K562 (cell line): ENCODE results near the gene RAB5A. TPM values are rescaled to one million over a fixed set of nuclear protein-coding genes. Genes with fewer than 3 reads are reported as not detected.
"Not testable (repeated sequence)": the region's sequence is repeated elsewhere in the genome, so short reads cannot be mapped to it uniquely, and the experiment has no call there.

Source experiments
- ATAC-seq: fragments of 200-7000 bp; cut with Tn5 transposase; 3 replicates; pipeline ENCODE4 v1.9.1; 2020; ENCODE audit warnings: moderate library complexity
- BruUV-seq: library from RNA; stranded (reverse); fragments of 400-500 nt; replicated peaks from 2 replicates; lab custom pipeline; 2021; lab: Mats Ljungman, UMichigan
- CTCF ChIA-PET: fragments of 300-600 bp; formaldehyde crosslinking; extraction: SDS; loops from one replicate; lab custom pipeline; 2021; ENCODE audit warnings: low intra/inter-chr PET ratio; lab: Yijun Ruan, JAX
- POLR2A ChIA-PET: fragments of 300-600, 350-650 bp; sonication (Branson Sonifier 250); formaldehyde crosslinking; extraction: SDS; loops from one replicate; lab custom pipeline; 2021; ENCODE audit warnings: antibody characterized with exemption, inconsistent platforms; lab: Yijun Ruan, JAX
- DNase-seq, 4 experiments: peaks; one replicate each; pipeline versions ENCODE4 v3.0.0 to v3.0.0-alpha.2; 2011 to 2018; ENCODE audit warnings: low spot score in 3 of 4, mixed read lengths in 3 of 4; ENCODE audit errors: extremely low read depth in 1 of 4
- FAIRE-seq: peaks from 2 replicates; lab custom pipeline; 2011; peaks lifted over from hg19 to GRCh38; lab: Jason Lieb, UNC
- H2AFZ ChIP-seq: 2 replicates; pipeline ENCODE4 v1.6.0; 2011; ENCODE audit warnings: low read depth, low read length, control low read depth, inconsistent platforms
- H3K27ac ChIP-seq: fragments of 200-600 bp; 3 replicates; pipeline ENCODE4 v1.8.0; 2011; ENCODE audit warnings: low read depth, mild to moderate bottlenecking, control low read depth, inconsistent platforms, low read length, moderate library complexity, mixed read lengths; ENCODE audit errors: extremely low read depth
- H3K27me3 ChIP-seq, 2 experiments: fragments of 300-600 bp in 1 of 2; 2 replicates in 1 of 2; 3 replicates in 1 of 2; pipeline versions ENCODE4 v1.6.0 to v1.8.0; 2011; ENCODE audit warnings: inconsistent platforms in 2 of 2, low read length in 2 of 2, mild to moderate bottlenecking in 1 of 2, mixed read lengths in 1 of 2, moderate library complexity in 1 of 2; ENCODE audit not compliant: control insufficient read depth in 2 of 2, insufficient read depth in 2 of 2
- H3K36me3 ChIP-seq: fragments of 300-600 bp; 3 replicates; pipeline ENCODE4 v1.8.0; 2011; ENCODE audit warnings: mild to moderate bottlenecking, low read length, inconsistent platforms; ENCODE audit not compliant: control insufficient read depth, insufficient read depth
- H3K4me1 ChIP-seq, 2 experiments: fragments of 200-600 bp in 1 of 2; replicated peaks in 1 of 2; 2 replicates in 1 of 2; 3 replicates in 1 of 2; pipeline versions ENCODE4 v1.5.1 to v1.8.0; 2011; ENCODE audit warnings: inconsistent platforms in 2 of 2, low read length in 2 of 2, mild to moderate bottlenecking in 1 of 2, mixed read lengths in 1 of 2, moderate library complexity in 1 of 2; ENCODE audit not compliant: control insufficient read depth in 2 of 2, insufficient read depth in 2 of 2
- H3K4me2 ChIP-seq: 2 replicates; pipeline ENCODE4 v1.6.1; 2011; ENCODE audit warnings: low read length, control low read depth, inconsistent platforms, mixed read lengths; ENCODE audit not compliant: insufficient read depth
- H3K4me3 ChIP-seq: fragments of 200-600 bp; sonication (generic), shearing (Covaris generic); 2 replicates; pipeline ENCODE4 v1.5.1; 2016; ENCODE audit warnings: control low read depth, inconsistent platforms
- H3K79me2 ChIP-seq: fragments of 200-600 bp; 3 replicates; pipeline ENCODE4 v1.8.0; 2011; ENCODE audit warnings: low read length, inconsistent platforms; ENCODE audit not compliant: control insufficient read depth, insufficient read depth
- H3K9ac ChIP-seq, 2 experiments: 2 replicates each; pipeline versions ENCODE4 v1.6.0 to v1.6.1; 2011; ENCODE audit warnings: low read depth in 2 of 2, low read length in 2 of 2, control low read depth in 1 of 2, inconsistent platforms in 1 of 2, mild to moderate bottlenecking in 1 of 2, mixed read lengths in 1 of 2; ENCODE audit not compliant: insufficient read depth in 1 of 2
- H3K9me1 ChIP-seq: one replicate; pipeline ENCODE4 v1.6.0; 2011; ENCODE audit warnings: inconsistent platforms, mild to moderate bottlenecking, low read length, moderate library complexity; ENCODE audit not compliant: control insufficient read depth, insufficient read depth
- H3K9me3 ChIP-seq: replicated peaks from 2 replicates; pipeline ENCODE4 v1.5.1; 2011; ENCODE audit warnings: low read depth, low read length, inconsistent platforms; ENCODE audit not compliant: control insufficient read depth, insufficient read depth
- H4K20me1 ChIP-seq: replicated peaks from 2 replicates; pipeline ENCODE4 v1.6.1; 2011; ENCODE audit warnings: low read length, inconsistent platforms, mixed read lengths; ENCODE audit not compliant: control insufficient read depth, insufficient read depth
- NFATC3 ChIP-seq: fragments of 450-650 bp; IDR thresholded peaks from 2 replicates; pipeline ENCODE4 v1.6.1; 2017; ENCODE audit warnings: mild to moderate bottlenecking
- RBM25 ChIP-seq: fragments of 200-400 bp; formaldehyde crosslinking; IDR thresholded peaks from 2 replicates; pipeline ENCODE4 v1.6.1; 2018; ENCODE audit warnings: low read length, low read depth, moderate library complexity; ENCODE audit not compliant: severe bottlenecking
- SMARCA5 ChIP-seq: fragments of 450-650 bp; IDR thresholded peaks from 2 replicates; pipeline ENCODE4 v1.6.1; 2016
- TBL1XR1 ChIP-seq, 2 experiments: IDR thresholded peaks; 2 replicates each; pipeline ENCODE4 v1.6.1; 2012; ENCODE audit warnings: improper control_type of control experiment in 2 of 2, low read length in 2 of 2, mild to moderate bottlenecking in 1 of 2
- ZBTB33 ChIP-seq: sonication (generic); formaldehyde crosslinking; IDR thresholded peaks from 2 replicates; pipeline ENCODE4 v1.8.1; 2023; ENCODE audit warnings: mild to moderate bottlenecking, missing genetic modification reagents
- ZNF121 ChIP-seq: sonication (generic); formaldehyde crosslinking; conservative IDR thresholded peaks from 2 replicates; pipeline ENCODE4 v1.8.0; 2022; ENCODE audit warnings: missing genetic modification reagents
- WGBS: fragments of 100-300 bp; shearing (Covaris generic); methylation state at CpG from one replicate; pipeline ENCODE4 v1.1.6; 2016; ENCODE audit warnings: low coverage, mixed read lengths; ENCODE audit not compliant: insufficient coverage; ENCODE audit errors: missing lambda C conversion rate; 5-methylcytosine and 5-hydroxymethylcytosine counted together
- in situ Hi-C: fragments of 300-500 bp; cut with MboI; formaldehyde crosslinking; loops from 4 replicates; pipeline ENCODE4 v1.15.0; 2018; ENCODE audit warnings: inconsistent platforms, mixed read lengths
- intact Hi-C: fragments of 100-400 bp; cut with micrococcal nuclease; formaldehyde crosslinking; loops from 2 replicates; pipeline ENCODE4 v1.14.2; 2022
- polyA plus RNA-seq, 8 experiments: library from polyadenylated mRNA; depleted of rRNA in 4 of 8; stranded (reverse) in 5 of 8; unstranded in 3 of 8; fragments of >200 nt; fragmentation: Nextera tagmentation in 2 of 8; fragmentation: Illumina TruSeq in 1 of 8; extraction: Ambion mirVana in 2 of 8; extraction: Trizol in 1 of 8; gene quantifications; 2 replicates each; pipeline versions ENCODE4 v1.2.1 to v1.2.3, GENCODE V29; 2011 to 2014; ENCODE audit warnings: inconsistent platforms in 1 of 8, missing spikeins in 1 of 8
- total RNA-seq, 7 experiments: library from RNA; depleted of rRNA in 6 of 7; stranded (reverse); fragments of >200 nt in 6 of 7; fragmentation: Illumina TruSeq in 2 of 7; extraction: Trizol in 2 of 7; gene quantifications; 2 replicates each; pipeline versions ENCODE4 v1.2.1 to v1.2.3, GENCODE V29; 2011 to 2021; ENCODE audit warnings: low replicate concordance in 1 of 7

Gene RAB5A
- total and polyA plus RNA-seq, 9 of the 15 experiments (the other 6 are each of a cell fraction or from before 2014, with no cell fraction given) = 28.3 to 64.2 (median 49.0) TPM

GRCh38 chr3:19957354-19957753, 10.5 kb downstream of the RAB5A start:
- ATAC-seq = peak; percentile 46
- H3K4me1 ChIP-seq = peaks cover 6 to 21% of the 10 kb centered on the region in 2 experiments; a peak in 4 of 5 replicates
- H2AFZ ChIP-seq, BruUV-seq, H4K20me1 ChIP-seq, FAIRE-seq, DNase-seq, H3K4me3 ChIP-seq, in situ Hi-C loops, H3K4me2 ChIP-seq, H3K9me3 ChIP-seq, CTCF ChIA-PET, H3K9ac ChIP-seq, H3K9me1 ChIP-seq, intact Hi-C loops, H3K27me3 ChIP-seq, H3K27ac ChIP-seq: not testable (repeated sequence)
- 86% methylated on average over 9 of the region's 9 CpGs for WGBS
- POLR2A ChIA-PET = interaction anchor here (0.8 to 6.1 kb wide), 4 partner anchors 8 to 229 kb away, joined by 3 to 34 read pairs (median 14); partner anchors contain the start of gene SGO1
- H3K79me2 ChIP-seq = peaks cover 99% of the 10 kb centered on the region
- TF ChIP-seq ZBTB33 (peak; percentile 99), NFATC3 (0 out of 2 replicates have a peak, but pooled peaks have one; percentile 53)
- H3K36me3 ChIP-seq = peaks cover 82% of the 10 kb centered on the region

GRCh38 chr3:19959505-19959904, 12.6 kb downstream of the RAB5A start:
- H3K4me2 ChIP-seq = no peak overlapping the region
- CTCF ChIA-PET = no interaction called here
- no peak for ATAC-seq
- no peak for DNase-seq
- no peak overlapping the region for H3K4me3 ChIP-seq
- H3K9me3 ChIP-seq = no peaks in the 10 kb centered on the region
- H3K27ac ChIP-seq = no peak overlapping the region
- H2AFZ ChIP-seq = no peak overlapping the region
- no peaks in the 10 kb centered on the region for H3K27me3 ChIP-seq
- WGBS = 71% methylated on average over 4 of the region's 4 CpGs
- peaks cover 6 to 21% of the 10 kb centered on the region in 2 experiments; a peak in 4 of 5 replicates for H3K4me1 ChIP-seq
- in situ Hi-C loops = no loop called here
- 0 out of 2 replicates have a peak, but pooled peaks cover 5% of the 10 kb centered on the region for H4K20me1 ChIP-seq
- H3K79me2 ChIP-seq = peaks cover 99% of the 10 kb centered on the region
- POLR2A ChIA-PET = interaction anchor here (1.0 to 6.1 kb wide), 2 partner anchors 11 kb away, joined by 4 to 34 read pairs; no protein-coding TSS in a partner anchor
- peak; percentile 90 for TF ChIP-seq ZNF121 (CRISPR knock-in tag)
- no peak for TF ChIP-seq TBL1XR1 (IDR thresholded peaks at IDR 0.05; ENCODE audit: low read length in 2 of 2)
- TF ChIP-seq SMARCA5 = 0 out of 2 replicates have a peak, but pooled peaks have one; percentile 25
- TF ChIP-seq RBM25 = peak; percentile 20
- TF ChIP-seq, all 486 proteins: peak for 3
- H3K36me3 ChIP-seq = peaks cover 71% of the 10 kb centered on the region
- no peak overlapping the region for H3K9ac ChIP-seq
- H3K9me1 ChIP-seq = peaks cover 2% of the 10 kb centered on the region
- FAIRE-seq = no peak
- no TSS peak for BruUV-seq
- intact Hi-C loops = no loop called here
